MM.1S (cell line): Measurements from ENCODE around the gene LIG1.

Source experiments
- CTCF ChIP-seq: fragments of 300-600 bp; sonication (generic); IDR thresholded peaks from 2 replicates; pipeline ENCODE4 v1.5.1; 2016; ENCODE audit warnings: antibody characterized with exemption, low read length, mixed read lengths
- EZH2 ChIP-seq: fragments of 300-600 bp; sonication (generic); optimal IDR thresholded peaks from 2 replicates; pipeline ENCODE3; 2017; ENCODE audit warnings: low read depth, mild to moderate bottlenecking, antibody characterized with exemption, low read length, mixed read lengths

DNA sequence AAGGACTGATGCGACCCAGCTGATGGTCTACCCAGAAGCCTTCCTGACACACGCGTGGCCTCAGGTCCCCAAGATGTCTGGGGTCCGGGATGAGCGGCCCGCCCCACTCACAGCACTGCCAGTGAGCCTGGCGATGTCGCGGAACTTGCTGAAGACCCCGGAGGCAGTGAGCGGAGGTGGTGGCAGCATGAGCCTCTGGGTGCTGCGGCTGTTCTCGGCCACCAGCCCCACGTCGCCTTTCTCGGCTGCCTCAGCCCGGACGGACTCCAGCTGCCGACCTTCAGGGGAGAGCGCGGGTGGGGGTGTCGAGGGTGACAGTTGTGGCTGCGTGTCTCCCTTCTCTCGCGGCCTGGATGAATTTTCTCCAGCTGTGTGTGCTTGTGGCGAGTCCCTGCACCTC is 32.7 kb downstream of the LIG1 start:
- TF ChIP-seq CTCF: no peak
- TF ChIP-seq EZH2: no peak
